Stomach (tissue), 9 donors: ENCODE results near the gene PLCB3. TPM values are rescaled to one million over a fixed set of nuclear protein-coding genes. Genes with fewer than 3 reads are reported as not detected.

Source experiments
- DNase-seq, 2 donors: peaks; one replicate each; pipeline versions ENCODE4 v3.0.0 to v3.0.0-alpha.2; 2013 to 2019
- H3K27ac ChIP-seq, 5 donors: fragments of 200-600 bp in 4 of 5; sonication (generic) in 4 of 5; one replicate each; pipeline ENCODE4 v1.5.1; 2013 to 2019; ENCODE audit warnings: mild to moderate bottlenecking in 1 of 5, moderate library complexity in 1 of 5
- H3K27me3 ChIP-seq, 3 donors: fragments of 200-600 bp; sonication (generic); one replicate each; pipeline ENCODE4 v1.5.1; 2017 to 2019; ENCODE audit warnings: mixed run types in 1 of 3
- H3K36me3 ChIP-seq, 4 donors: fragments of 200-600 bp; sonication (generic); 1 replicate in 3 of 4; 2 replicates in 1 of 4; pipeline ENCODE4 v1.5.1; 2016 to 2019
- H3K4me1 ChIP-seq, 4 donors: fragments of 200-600 bp; sonication (generic); one replicate each; pipeline ENCODE4 v1.5.1; 2016 to 2019
- H3K4me3 ChIP-seq, 4 donors: fragments of 200-600 bp; sonication (generic) in 3 of 4; one replicate each; pipeline ENCODE4 v1.5.1; 2016 to 2019; ENCODE audit warnings: mild to moderate bottlenecking in 1 of 4
- H3K9me3 ChIP-seq, 4 donors: fragments of 200-600 bp; sonication (generic); one replicate each; pipeline ENCODE4 v1.5.1; 2016 to 2019
- CTCF ChIP-seq, 7 experiments: fragments of 450-650 bp in 4 of 7; fragments of 200-600 bp in 3 of 7; sonication (generic) in 3 of 7; IDR thresholded peaks; one replicate each; pipeline ENCODE4 v1.5.1; 2016 to 2019; ENCODE audit warnings: antibody characterized with exemption in 7 of 7, control low read depth in 2 of 7, mild to moderate bottlenecking in 1 of 7
- EP300 ChIP-seq: sonication (generic); formaldehyde crosslinking; IDR thresholded peaks from one replicate; pipeline ENCODE4 v1.6.1; 2017; ENCODE audit warnings: antibody characterized with exemption
- POLR2A ChIP-seq, 4 donors: fragments of 450-650 bp; IDR thresholded peaks; one replicate each; pipeline ENCODE4 v1.6.1; 2016; ENCODE audit warnings: antibody characterized with exemption in 4 of 4, control low read depth in 2 of 4, mild to moderate bottlenecking in 1 of 4, moderate library complexity in 1 of 4
- POLR2AphosphoS5 ChIP-seq, 3 donors: sonication (generic); formaldehyde crosslinking; IDR thresholded peaks; one replicate each; pipeline ENCODE4 v1.6.1; 2016; ENCODE audit warnings: antibody characterized with exemption in 3 of 3
- WGBS, 5 donors: extraction: QIAGEN DNeasy Blood & Tissue Kit in 3 of 5; methylation state at CpG; one replicate each; pipeline versions ENCODE4 v1.1.5 to v1.1.7; 2013 to 2018; 5-methylcytosine and 5-hydroxymethylcytosine counted together
- intact Hi-C: fragments of 100-400 bp; cut with DNase I; formaldehyde crosslinking; loops from one replicate; pipeline ENCODE4 v1.15.1; 2023; ENCODE audit warnings: low total_unique reads
- polyA plus RNA-seq, 3 donors: library from polyadenylated mRNA; stranded (reverse); fragments of 200-250 nt; gene quantifications; one replicate each; pipeline ENCODE4 v1.2.3, GENCODE V29; 2013
- total RNA-seq, 5 donors: library from RNA; depleted of rRNA; stranded (reverse); fragments of >200 nt; gene quantifications; one replicate each; pipeline versions ENCODE4 v1.1.0 to v1.2.3, GENCODE V29; 2014 to 2016
- donor health status: healthy with polysubstance abuse.
- donor health status: Bipolar disorder and iron deficiency.
- donor health status: healthy.

PLCB3 gene
- total and polyA plus RNA-seq, 8 donors = 12.2 to 154 (median 16.1) TPM

GRCh38 chr11:64241491-64242374 lies 9.6 kb upstream of the PLCB3 start:
- H3K4me3 ChIP-seq = peak overlapping the region; percentile 83 to 96 (median 90)
- H3K27ac ChIP-seq = peak overlapping the region; percentile 94 to 100 (median 99)
- peak in 1 of 2 donors; percentile 83 for DNase-seq
- no peaks in the 10 kb centered on the region for H3K9me3 ChIP-seq
- H3K27me3 ChIP-seq = no peaks in the 10 kb centered on the region
- H3K4me1 ChIP-seq = peaks cover 55 to 84% (median 79%) of the 10 kb centered on the region in 4 donors
- H3K36me3 ChIP-seq = peaks cover 30 to 45% (median 36%) of the 10 kb centered on the region in 4 donors
- intact Hi-C loops = no loop called here
- TF ChIP-seq CTCF (IDR thresholded peaks at IDR 0.05) = no peak
- TF ChIP-seq POLR2AphosphoS5 (IDR thresholded peaks at IDR 0.05) = peak in 2 of 3 donors; percentile 58 to 80
- TF ChIP-seq POLR2A (IDR thresholded peaks at IDR 0.05) = no peak
- TF ChIP-seq EP300 = no peak
- WGBS, 5 donors = 0 to 1% (median 0%) methylated on average over 36 to 63 of the region's 63 CpGs

- peaks cover 20 to 29% (median 23%) of the 10 kb centered on the region in 4 donors for H3K36me3 ChIP-seq
- intact Hi-C loops = no loop called here
- WGBS, 5 donors = 75 to 82% (median 81%) methylated on average over 5 to 8 of the region's 8 CpGs
- peaks cover 47 to 82% (median 76%) of the 10 kb centered on the region in 4 donors for H3K4me1 ChIP-seq
- peak overlapping the region in 1 of 4 donors; percentile 83 for H3K4me3 ChIP-seq
- no peak for TF ChIP-seq CTCF (IDR thresholded peaks at IDR 0.05)
- TF ChIP-seq POLR2AphosphoS5 (IDR thresholded peaks at IDR 0.05) = no peak
- TF ChIP-seq POLR2A (IDR thresholded peaks at IDR 0.05) = no peak
- no peak for TF ChIP-seq EP300
- DNase-seq = no peak
- H3K9me3 ChIP-seq = no peaks in the 10 kb centered on the region
- H3K27ac ChIP-seq = peak overlapping the region in 4 of 5 donors; percentile 94 to 100 (median 100)
- no peaks in the 10 kb centered on the region for H3K27me3 ChIP-seq
Observed at GRCh38 chr11:64243236-64243854, 8.0 kb upstream of the PLCB3 start.

- WGBS, 5 donors = 41 to 65% (median 48%) methylated on average over 5 of the region's 5 CpGs
- no peak for DNase-seq
- Histone ChIP-seq H3K27ac (peak overlapping the region in 1 of 5 donors; percentile 22), H3K4me1 (peaks cover 40 to 75% (median 69%) of the 10 kb centered on the region in 4 donors), H3K9me3 (no peaks in the 10 kb centered on the region), H3K36me3 (peaks cover 14 to 21% (median 16%) of the 10 kb centered on the region in 4 donors), H3K27me3 (no peaks in the 10 kb centered on the region), H3K4me3 (no peak overlapping the region)
- intact Hi-C loops = no loop called here
- TF ChIP-seq POLR2AphosphoS5 (IDR thresholded peaks at IDR 0.05) (no peak), POLR2A (IDR thresholded peaks at IDR 0.05) (no peak), EP300 (no peak), CTCF (IDR thresholded peaks at IDR 0.05) (no peak)
Observed at GRCh38 chr11:64244107-64244506, 7.2 kb upstream of the PLCB3 start.

- H3K4me3 ChIP-seq = peak overlapping the region; percentile 69 to 85 (median 74)
- H3K27ac ChIP-seq = peak overlapping the region; percentile 76 to 93 (median 86)
- no peaks in the 10 kb centered on the region for H3K9me3 ChIP-seq
- intact Hi-C loops = no loop called here
- DNase-seq = no peak
- TF ChIP-seq CTCF (IDR thresholded peaks at IDR 0.05) = no peak
- no peak for TF ChIP-seq POLR2A (IDR thresholded peaks at IDR 0.05)
- no peak for TF ChIP-seq POLR2AphosphoS5 (IDR thresholded peaks at IDR 0.05)
- TF ChIP-seq EP300 = no peak
- H3K36me3 ChIP-seq = peaks cover 14 to 18% (median 15%) of the 10 kb centered on the region in 4 donors
- 15 to 30% (median 24%) methylated on average over 2 to 6 of the region's 6 CpGs for WGBS, 5 donors
- peaks cover 33 to 66% (median 60%) of the 10 kb centered on the region in 4 donors for H3K4me1 ChIP-seq
- H3K27me3 ChIP-seq = no peaks in the 10 kb centered on the region
Observed at GRCh38 chr11:64244966-64245365, 6.4 kb upstream of the PLCB3 start.
